Stimulated activated naive CD8-positive, alpha-beta T cell treated with anti-CD3 and anti-CD28 coated beads, Interleukin-15, Interleukin-2, amounts not matched to agents 100 ng/mL and 50 ng/mL, for 24 hours (primary cell): Measurements from ENCODE around the gene ADGRV1.

Experiments
- H3K27ac Mint-ChIP-seq: one replicate; pipeline ENCODE4 v1.8.0; 2021; ENCODE audit warnings: mild to moderate bottlenecking, mixed read lengths
- H3K27me3 Mint-ChIP-seq: one replicate; pipeline ENCODE4 v1.8.0; 2021; ENCODE audit warnings: mixed read lengths
- H3K36me3 Mint-ChIP-seq: one replicate; pipeline ENCODE4 v1.8.0; 2021; ENCODE audit warnings: low read depth, mixed read lengths
- H3K4me1 Mint-ChIP-seq: one replicate; pipeline ENCODE4 v1.8.0; 2021; ENCODE audit warnings: low read depth, mixed read lengths
- H3K4me3 Mint-ChIP-seq: one replicate; pipeline ENCODE4 v1.8.0; 2021; ENCODE audit warnings: mild to moderate bottlenecking, mixed read lengths
- H3K9me3 Mint-ChIP-seq: one replicate; pipeline ENCODE4 v1.8.0; 2021; ENCODE audit warnings: mixed read lengths

The ADGRV1 gene

GRCh38 chr5:91177085-91177484 is 618.5 kb downstream of the ADGRV1 start:
- no peaks in the 10 kb centered on the region for H3K9me3 Mint-ChIP-seq
- H3K27me3 Mint-ChIP-seq: peaks cover 3% of the 10 kb centered on the region
- no peaks in the 10 kb centered on the region for H3K36me3 Mint-ChIP-seq
- H3K27ac Mint-ChIP-seq: no peak overlapping the region
- no peak overlapping the region for H3K4me3 Mint-ChIP-seq
- peaks cover 33% of the 10 kb centered on the region for H3K4me1 Mint-ChIP-seq

GRCh38 chr5:91177639-91178038 is 619.0 kb downstream of the ADGRV1 start:
- peaks cover 3% of the 10 kb centered on the region for H3K27me3 Mint-ChIP-seq
- H3K27ac Mint-ChIP-seq: no peak overlapping the region
- peaks cover 34% of the 10 kb centered on the region for H3K4me1 Mint-ChIP-seq
- no peak overlapping the region for H3K4me3 Mint-ChIP-seq
- H3K9me3 Mint-ChIP-seq: no peaks in the 10 kb centered on the region
- no peaks in the 10 kb centered on the region for H3K36me3 Mint-ChIP-seq

DNA sequence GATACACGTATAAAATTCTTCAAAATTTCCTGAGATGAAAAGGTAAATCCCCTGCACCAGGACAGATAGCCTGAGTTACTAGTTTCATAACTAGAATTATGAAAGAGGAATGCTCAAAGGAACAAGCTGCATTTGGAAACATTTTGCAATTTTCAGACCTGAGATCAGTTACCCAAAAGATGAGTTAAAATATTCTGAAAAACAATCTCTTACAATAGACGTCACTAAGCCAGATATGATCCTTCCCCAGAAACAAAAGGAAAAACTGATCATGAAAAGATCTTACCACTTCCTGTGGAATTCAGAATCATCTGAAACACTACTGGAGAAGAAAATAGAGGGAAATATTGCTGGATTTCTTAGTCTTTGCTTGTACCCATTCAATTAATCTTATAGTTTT is 619.9 kb downstream of the ADGRV1 start:
- peak overlapping the region; percentile 71 for H3K27ac Mint-ChIP-seq
- peaks cover 42% of the 10 kb centered on the region for H3K4me1 Mint-ChIP-seq

DNA sequence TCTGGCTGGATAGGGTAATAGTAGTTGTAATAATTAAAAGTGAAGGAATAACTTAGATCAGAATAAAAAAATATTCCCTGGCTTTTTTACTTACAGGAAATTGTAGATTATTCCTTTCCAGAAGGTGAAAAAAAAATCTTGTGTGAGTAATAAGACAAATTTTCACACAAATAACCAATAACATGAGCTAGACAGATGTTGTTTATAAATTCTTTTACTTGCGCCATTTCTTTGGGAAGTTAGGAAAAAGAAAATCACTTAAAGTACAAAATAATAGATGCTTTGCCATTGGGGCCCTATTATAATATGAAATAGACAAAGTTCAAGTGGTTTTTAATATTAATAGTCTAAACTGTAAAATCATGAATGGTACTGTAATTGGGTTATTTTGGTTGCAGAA is 620.4 kb downstream of the ADGRV1 start:
- peaks cover 47% of the 10 kb centered on the region for H3K4me1 Mint-ChIP-seq
- H3K9me3 Mint-ChIP-seq: no peaks in the 10 kb centered on the region
- H3K36me3 Mint-ChIP-seq: no peaks in the 10 kb centered on the region
- H3K27me3 Mint-ChIP-seq: peaks cover 3% of the 10 kb centered on the region
- H3K4me3 Mint-ChIP-seq: no peak overlapping the region
- no peak overlapping the region for H3K27ac Mint-ChIP-seq

More for the DNA sequence above, 619.9 kb downstream of the ADGRV1 start:
- H3K4me3 Mint-ChIP-seq: no peak overlapping the region
- no peaks in the 10 kb centered on the region for H3K9me3 Mint-ChIP-seq
- H3K36me3 Mint-ChIP-seq: no peaks in the 10 kb centered on the region
- peaks cover 3% of the 10 kb centered on the region for H3K27me3 Mint-ChIP-seq

DNA sequence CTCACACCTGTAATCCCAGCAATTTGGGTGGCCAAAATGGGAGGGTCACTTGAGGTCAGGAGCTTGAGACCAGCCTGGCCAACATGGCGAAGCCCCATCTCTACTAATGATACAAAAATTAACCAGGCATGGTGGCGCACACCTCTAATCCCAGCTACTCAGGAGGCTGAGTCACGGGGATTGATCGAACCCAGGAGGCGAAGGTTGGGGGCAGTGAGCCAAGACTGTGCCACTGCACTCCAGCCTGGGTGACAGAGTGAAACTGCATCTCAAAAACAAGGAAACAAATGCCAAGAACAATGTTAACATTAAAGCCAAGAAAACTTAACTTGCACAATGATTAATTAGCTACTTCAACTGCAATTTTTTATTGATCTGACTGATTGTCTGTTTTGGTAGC is 621.9 kb downstream of the ADGRV1 start:
- Mint-ChIP-seq H3K27ac (no peak overlapping the region), H3K36me3 (no peaks in the 10 kb centered on the region), H3K4me3 (no peak overlapping the region), H3K27me3 (peaks cover 11% of the 10 kb centered on the region), H3K9me3 (no peaks in the 10 kb centered on the region), H3K4me1 (peaks cover 46% of the 10 kb centered on the region)

GRCh38 chr5:91182763-91183162 is 624.2 kb downstream of the ADGRV1 start:
- no peaks in the 10 kb centered on the region for H3K9me3 Mint-ChIP-seq
- peak overlapping the region; percentile 5 for H3K27ac Mint-ChIP-seq
- peaks cover 25% of the 10 kb centered on the region for H3K27me3 Mint-ChIP-seq
- H3K36me3 Mint-ChIP-seq: no peaks in the 10 kb centered on the region
- peaks cover 27% of the 10 kb centered on the region for H3K4me1 Mint-ChIP-seq
- no peak overlapping the region for H3K4me3 Mint-ChIP-seq

DNA sequence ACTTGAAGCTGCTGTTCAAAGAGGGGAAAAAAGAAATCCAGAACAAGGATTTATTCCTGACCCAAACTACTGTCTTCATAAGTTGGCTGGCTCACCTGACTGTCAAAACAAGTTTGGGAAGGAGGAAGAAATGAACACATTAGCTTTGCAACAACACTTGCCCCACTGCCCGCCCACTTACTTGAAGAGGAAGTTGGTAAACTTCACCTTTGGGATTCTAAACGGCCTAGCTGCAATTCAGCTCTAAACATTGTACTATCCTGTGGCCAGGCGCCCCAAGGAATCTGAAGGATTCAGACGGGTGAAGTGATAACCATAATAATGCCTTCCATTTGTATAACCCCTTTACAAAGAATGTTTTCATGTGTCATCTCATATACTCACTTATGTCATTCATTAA is 625.1 kb downstream of the ADGRV1 start:
- Mint-ChIP-seq H3K36me3 (no peaks in the 10 kb centered on the region), H3K9me3 (no peaks in the 10 kb centered on the region), H3K4me1 (peaks cover 19% of the 10 kb centered on the region), H3K27me3 (peaks cover 26% of the 10 kb centered on the region), H3K4me3 (no peak overlapping the region), H3K27ac (no peak overlapping the region)

DNA sequence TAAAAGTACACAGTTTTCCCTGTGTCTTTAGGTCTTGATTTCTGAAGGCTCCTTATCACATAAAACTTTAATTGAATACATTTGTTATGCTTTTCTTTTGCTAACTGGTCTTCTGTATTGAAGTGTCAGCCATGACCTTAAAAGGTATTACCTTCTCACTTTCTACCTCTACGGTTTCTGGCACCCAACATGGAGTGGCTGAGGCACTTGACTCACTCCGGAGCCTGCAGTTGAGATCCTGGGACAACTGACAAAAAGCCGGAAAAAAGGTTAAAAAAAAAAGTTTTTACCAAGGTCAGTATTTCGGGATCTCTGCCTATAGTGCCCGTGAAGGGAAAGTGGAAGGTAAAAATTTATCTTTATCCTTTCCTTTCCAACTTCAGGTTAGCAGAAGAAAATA is 627.5 kb downstream of the ADGRV1 start:
- Mint-ChIP-seq H3K27me3 (peaks cover 30% of the 10 kb centered on the region), H3K27ac (no peak overlapping the region), H3K4me3 (no peak overlapping the region), H3K4me1 (peaks cover 18% of the 10 kb centered on the region), H3K9me3 (no peaks in the 10 kb centered on the region), H3K36me3 (no peaks in the 10 kb centered on the region)

- H3K9me3 Mint-ChIP-seq: no peaks in the 10 kb centered on the region
- H3K4me1 Mint-ChIP-seq: peaks cover 18% of the 10 kb centered on the region
- no peaks in the 10 kb centered on the region for H3K36me3 Mint-ChIP-seq
- no peak overlapping the region for H3K27ac Mint-ChIP-seq
- no peak overlapping the region for H3K4me3 Mint-ChIP-seq
- peaks cover 27% of the 10 kb centered on the region for H3K27me3 Mint-ChIP-seq
Measured at GRCh38 chr5:91187032-91187431, 628.4 kb downstream of the ADGRV1 start.

GRCh38 chr5:91188755-91189154 is 630.2 kb downstream of the ADGRV1 start:
- Mint-ChIP-seq H3K36me3 (no peaks in the 10 kb centered on the region), H3K27ac (no peak overlapping the region), H3K27me3 (peaks cover 27% of the 10 kb centered on the region), H3K4me1 (peaks cover 6% of the 10 kb centered on the region), H3K4me3 (no peak overlapping the region), H3K9me3 (no peaks in the 10 kb centered on the region)

- no peaks in the 10 kb centered on the region for H3K9me3 Mint-ChIP-seq
Measured at GRCh38 chr5:91189480-91190313, 631.1 kb downstream of the ADGRV1 start.

GRCh38 chr5:91190314-91190690 is 631.7 kb downstream of the ADGRV1 start:
- Mint-ChIP-seq H3K4me3 (no peak overlapping the region), H3K9me3 (no peaks in the 10 kb centered on the region), H3K36me3 (no peaks in the 10 kb centered on the region), H3K27ac (no peak overlapping the region), H3K4me1 (peaks cover 4% of the 10 kb centered on the region), H3K27me3 (peaks cover 22% of the 10 kb centered on the region)

More at GRCh38 chr5:91189480-91190313, 631.1 kb downstream of the ADGRV1 start:
- peaks cover 25% of the 10 kb centered on the region for H3K27me3 Mint-ChIP-seq
- no peaks in the 10 kb centered on the region for H3K36me3 Mint-ChIP-seq
- no peak overlapping the region for H3K4me3 Mint-ChIP-seq
- no peak overlapping the region for H3K27ac Mint-ChIP-seq
- peaks cover 4% of the 10 kb centered on the region for H3K4me1 Mint-ChIP-seq

- H3K27ac Mint-ChIP-seq: no peak overlapping the region
- H3K36me3 Mint-ChIP-seq: no peaks in the 10 kb centered on the region
- H3K4me3 Mint-ChIP-seq: no peak overlapping the region
- H3K9me3 Mint-ChIP-seq: no peaks in the 10 kb centered on the region
- peaks cover 18% of the 10 kb centered on the region for H3K27me3 Mint-ChIP-seq
- peaks cover 4% of the 10 kb centered on the region for H3K4me1 Mint-ChIP-seq
Measured at GRCh38 chr5:91194824-91195381, 636.3 kb downstream of the ADGRV1 start.

- Mint-ChIP-seq H3K9me3 (no peaks in the 10 kb centered on the region), H3K4me1 (no peaks in the 10 kb centered on the region), H3K27me3 (peaks cover 19% of the 10 kb centered on the region), H3K27ac (no peak overlapping the region), H3K36me3 (no peaks in the 10 kb centered on the region), H3K4me3 (no peak overlapping the region)
Measured at GRCh38 chr5:91200692-91201091, 642.1 kb downstream of the ADGRV1 start.

GRCh38 chr5:91206103-91206502 is 647.5 kb downstream of the ADGRV1 start:
- no peak overlapping the region for H3K27ac Mint-ChIP-seq
- no peaks in the 10 kb centered on the region for H3K36me3 Mint-ChIP-seq
- H3K27me3 Mint-ChIP-seq: no peaks in the 10 kb centered on the region
- no peaks in the 10 kb centered on the region for H3K9me3 Mint-ChIP-seq
- no peaks in the 10 kb centered on the region for H3K4me1 Mint-ChIP-seq
- H3K4me3 Mint-ChIP-seq: no peak overlapping the region

DNA sequence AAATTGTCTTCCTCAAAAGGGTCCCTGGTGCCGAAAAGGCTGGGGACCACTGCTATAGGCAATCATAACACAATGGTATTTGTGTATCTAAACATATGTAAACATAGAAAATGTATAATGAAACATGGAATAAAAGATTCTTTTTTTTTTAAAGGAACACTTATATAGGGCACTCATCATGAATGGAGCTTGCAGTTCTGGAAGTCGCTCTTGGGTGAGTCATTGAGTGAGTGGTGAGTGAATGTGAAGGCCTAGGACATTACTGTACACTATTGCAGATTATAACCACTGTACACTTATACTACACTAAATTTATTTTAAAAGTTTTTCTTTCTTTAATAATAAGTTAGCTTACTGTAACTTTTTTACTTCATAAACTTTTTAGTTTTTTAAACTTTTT is 648.1 kb downstream of the ADGRV1 start:
- no peaks in the 10 kb centered on the region for H3K36me3 Mint-ChIP-seq
- H3K9me3 Mint-ChIP-seq: no peaks in the 10 kb centered on the region
- no peaks in the 10 kb centered on the region for H3K27me3 Mint-ChIP-seq
- no peaks in the 10 kb centered on the region for H3K4me1 Mint-ChIP-seq
- H3K27ac Mint-ChIP-seq: no peak overlapping the region
- no peak overlapping the region for H3K4me3 Mint-ChIP-seq
